Hematopoietic multipotent progenitor cell treated with erythropoietin and hydrocortisone succinate and interleukin-3 and kit ligand, for 15 days (in vitro differentiated cells): ENCODE measurements around the gene RBBP9.
"Not testable (repeated sequence)": the region's sequence is repeated elsewhere in the genome, so short reads cannot be mapped to it uniquely, and the experiment has no call there.

Source experiments
- DNase-seq: peaks from one replicate; pipeline ENCODE4 v3.0.0-alpha.2; 2015; ENCODE audit warnings: low spot score

Gene RBBP9

GRCh38 chr20:18496740-18497592 is at the start of gene RBBP9:
RBBP9 (minus strand) TSS chr20:18497225; CDS start chr20:18497167, 58 bp downstream.
- DNase-seq: peak; percentile 23

- no peak for DNase-seq
These were observed 48.5 kb upstream of the RBBP9 start for GRCh38 chr20:18545566-18545965.

- no peak for DNase-seq
These were observed 46.9 kb upstream of the RBBP9 start for GRCh38 chr20:18543932-18544331.

GRCh38 chr20:18543216-18543615 is 46.2 kb upstream of the RBBP9 start:
- DNase-seq: no peak

GRCh38 chr20:18541741-18542140 is 44.7 kb upstream of the RBBP9 start:
- DNase-seq: no peak

GRCh38 chr20:18537651-18538050 is 40.6 kb upstream of the RBBP9 start:
- no peak for DNase-seq

GRCh38 chr20:18533978-18534644 is 37.1 kb upstream of the RBBP9 start:
- no peak for DNase-seq

- DNase-seq: no peak
These were observed 36.5 kb upstream of the RBBP9 start for GRCh38 chr20:18533491-18533890.

- DNase-seq: no peak
These were observed 35.6 kb upstream of the RBBP9 start for GRCh38 chr20:18532626-18533025.

GRCh38 chr20:18529041-18529440 is 32.0 kb upstream of the RBBP9 start:
- DNase-seq: no peak

- no peak for DNase-seq
These were observed 30.8 kb upstream of the RBBP9 start for GRCh38 chr20:18527836-18528235.

- no peak for DNase-seq
These were observed 30.3 kb upstream of the RBBP9 start for GRCh38 chr20:18527339-18527738.

- DNase-seq: not testable (repeated sequence)
These were observed 29.7 kb upstream of the RBBP9 start for GRCh38 chr20:18526761-18527160.

- no peak for DNase-seq
These were observed 27.6 kb upstream of the RBBP9 start for GRCh38 chr20:18524646-18525045.

GRCh38 chr20:18523066-18523465 is 26.0 kb upstream of the RBBP9 start:
- no peak for DNase-seq

GRCh38 chr20:18522066-18522465 is 25.0 kb upstream of the RBBP9 start:
- DNase-seq: not testable (repeated sequence)

GRCh38 chr20:18515973-18516372 is 18.9 kb upstream of the RBBP9 start:
- DNase-seq: no peak

GRCh38 chr20:18514127-18514526 is 17.1 kb upstream of the RBBP9 start:
- no peak for DNase-seq

GRCh38 chr20:18513208-18513607 is 16.2 kb upstream of the RBBP9 start:
- no peak for DNase-seq

- DNase-seq: no peak
These were observed 14.5 kb upstream of the RBBP9 start for GRCh38 chr20:18511571-18511970.

- peak; percentile 96 for DNase-seq
These were observed 10.5 kb upstream of the RBBP9 start, which contains the start of gene SEC23B for GRCh38 chr20:18507218-18508191. SEC23B (plus strand) TSS chr20:18507940; CDS start chr20:18510836, 2,896 bp downstream.

- DNase-seq: no peak
These were observed 9.7 kb upstream of the RBBP9 start for GRCh38 chr20:18506744-18507143.
